HG03469 (cell line): ENCODE data around the gene GALNT9.
"Not testable (repeated sequence)": the region's sequence is repeated elsewhere in the genome, so short reads cannot be mapped to it uniquely, and the experiment has no call there.

Experiments
- ATAC-seq: cut with Tn5 transposase; IDR thresholded peaks from one replicate; pipeline ENCODE4 v1.9.1; 2021; ENCODE audit warnings: mild to moderate bottlenecking, moderate library complexity, moderate number of reproducible peaks; ENCODE audit not compliant: unreplicated experiment

The GALNT9 gene

GRCh38 chr12:132295561-132295960 lies 33.8 kb downstream of the GALNT9 start:
- ATAC-seq: not testable (repeated sequence)

GRCh38 chr12:132295101-132295526 lies 34.3 kb downstream of the GALNT9 start:
- ATAC-seq: no peak

- no peak for ATAC-seq
Measured at GRCh38 chr12:132294121-132295034, 35.0 kb downstream of the GALNT9 start.

GRCh38 chr12:132292328-132293319 lies 36.8 kb downstream of the GALNT9 start:
- no peak for ATAC-seq

GRCh38 chr12:132291402-132292175 lies 37.8 kb downstream of the GALNT9 start:
- no peak for ATAC-seq

GRCh38 chr12:132290203-132290540 lies 39.2 kb downstream of the GALNT9 start:
- ATAC-seq: no peak

GRCh38 chr12:132289356-132290202 lies 39.8 kb downstream of the GALNT9 start:
- ATAC-seq: no peak

- no peak for ATAC-seq
Measured at GRCh38 chr12:132288516-132289215, 40.7 kb downstream of the GALNT9 start.

- ATAC-seq: no peak
Measured at GRCh38 chr12:132287391-132288238, 41.8 kb downstream of the GALNT9 start.

- no peak for ATAC-seq
Measured at GRCh38 chr12:132286912-132287311, 42.5 kb downstream of the GALNT9 start.

GRCh38 chr12:132285991-132286681 lies 43.3 kb downstream of the GALNT9 start:
- no peak for ATAC-seq

GRCh38 chr12:132284827-132285741 lies 44.3 kb downstream of the GALNT9 start:
- no peak for ATAC-seq

- no peak for ATAC-seq
Measured at GRCh38 chr12:132284071-132284826, 45.1 kb downstream of the GALNT9 start.

- ATAC-seq: no peak
Measured at GRCh38 chr12:132282950-132283771, 46.2 kb downstream of the GALNT9 start.
